ENCODE data around the gene ST7.

Gene ST7

DNA sequence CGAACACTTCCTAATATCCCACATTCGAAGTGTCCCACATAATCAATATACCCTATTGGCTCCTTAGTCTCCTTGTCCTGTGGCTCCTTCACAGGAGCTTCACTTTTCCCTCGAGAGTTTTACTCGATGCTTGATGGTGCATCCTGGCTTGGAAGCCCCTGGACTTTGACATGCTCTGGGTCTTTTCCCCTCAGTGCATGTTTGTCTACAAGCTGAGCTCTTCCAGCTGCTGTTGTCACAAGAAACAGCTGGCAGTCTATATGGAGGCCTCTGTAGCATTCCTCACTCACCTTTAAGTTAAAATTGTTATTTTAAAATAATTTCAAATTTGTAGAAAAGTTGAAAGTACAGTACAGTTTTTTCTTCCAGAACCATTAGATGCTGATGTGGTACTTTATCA is 27.1 kb downstream of the ST7 start:
- no peak for DNase-seq

DNA sequence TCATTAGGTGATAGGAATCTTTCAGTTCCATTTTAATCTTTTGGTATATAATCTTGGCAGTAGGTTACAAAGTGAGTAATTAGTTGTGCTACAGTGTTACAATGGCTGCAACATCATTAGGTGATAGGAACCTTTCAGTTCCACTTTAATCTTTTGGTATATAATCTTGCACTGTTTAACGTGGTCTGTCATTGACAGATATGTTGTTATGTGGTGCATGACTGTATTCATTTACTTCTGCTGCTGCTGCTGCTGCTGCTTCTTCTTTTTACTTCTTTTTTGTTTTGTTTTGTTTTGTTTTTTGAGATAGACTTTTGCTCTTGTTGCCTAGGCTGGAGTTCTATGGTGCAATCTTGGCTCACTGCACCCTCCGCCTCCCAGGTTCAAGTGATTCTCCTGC is 28.6 kb downstream of the ST7 start:
- DNase-seq: no peak

DNA sequence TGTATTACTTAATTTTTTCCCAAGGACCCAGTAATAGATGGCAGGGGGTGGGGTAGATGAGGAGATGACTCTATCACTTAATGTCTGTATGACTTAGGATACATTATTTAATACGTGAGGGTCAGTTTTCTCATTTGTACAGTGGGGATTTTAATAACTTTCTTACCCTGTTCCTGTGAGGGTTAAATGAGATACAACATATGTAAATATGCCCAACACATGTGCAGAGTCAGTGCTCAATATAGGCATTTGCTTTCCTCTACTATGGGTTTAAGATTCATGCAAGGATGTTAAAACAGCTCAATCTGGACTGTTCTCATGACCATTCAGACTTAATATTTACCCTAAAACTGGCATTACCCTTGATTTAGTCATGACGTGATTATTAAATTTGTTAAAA is 31.2 kb downstream of the ST7 start:
- DNase-seq: no peak

DNA sequence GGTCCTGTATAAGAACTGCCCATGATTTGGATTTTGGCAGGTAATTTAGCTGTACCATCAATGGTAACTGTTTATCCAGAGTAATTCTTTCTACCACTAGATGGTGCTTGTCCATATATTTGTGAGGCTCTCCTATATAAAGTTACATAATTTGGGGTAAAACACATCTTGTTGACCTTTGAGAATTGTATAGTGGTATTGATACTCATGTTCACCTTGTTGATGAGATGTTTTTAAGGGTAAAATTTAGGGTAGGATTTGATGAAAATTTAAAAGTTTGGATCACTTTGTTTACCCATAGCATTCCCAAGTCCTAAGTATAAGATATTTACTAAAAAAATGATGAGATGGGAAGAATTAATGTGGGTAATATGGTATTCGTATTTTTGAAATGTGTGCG is 31.6 kb downstream of the ST7 start:
- peak; percentile 66 for DNase-seq

DNA sequence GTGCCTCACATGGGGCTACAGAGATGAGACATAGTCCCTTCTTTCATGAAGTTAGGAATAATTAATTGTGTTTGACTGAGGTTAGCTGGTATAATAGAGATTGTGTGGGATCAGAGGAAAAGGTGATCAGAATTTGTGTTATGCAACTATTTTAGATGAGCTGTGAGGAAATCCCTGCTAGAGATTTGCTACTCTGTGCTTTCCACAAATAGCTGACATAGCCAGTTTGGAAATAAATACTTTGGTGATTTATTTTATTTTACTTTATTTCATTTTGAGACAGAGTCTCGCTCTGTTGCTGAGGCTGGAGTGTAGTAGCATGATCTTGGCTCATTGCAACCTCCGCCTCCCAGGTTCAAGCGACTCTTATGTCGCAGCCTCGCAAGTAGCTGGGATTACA is 32.3 kb downstream of the ST7 start:
- no peak for DNase-seq

DNA sequence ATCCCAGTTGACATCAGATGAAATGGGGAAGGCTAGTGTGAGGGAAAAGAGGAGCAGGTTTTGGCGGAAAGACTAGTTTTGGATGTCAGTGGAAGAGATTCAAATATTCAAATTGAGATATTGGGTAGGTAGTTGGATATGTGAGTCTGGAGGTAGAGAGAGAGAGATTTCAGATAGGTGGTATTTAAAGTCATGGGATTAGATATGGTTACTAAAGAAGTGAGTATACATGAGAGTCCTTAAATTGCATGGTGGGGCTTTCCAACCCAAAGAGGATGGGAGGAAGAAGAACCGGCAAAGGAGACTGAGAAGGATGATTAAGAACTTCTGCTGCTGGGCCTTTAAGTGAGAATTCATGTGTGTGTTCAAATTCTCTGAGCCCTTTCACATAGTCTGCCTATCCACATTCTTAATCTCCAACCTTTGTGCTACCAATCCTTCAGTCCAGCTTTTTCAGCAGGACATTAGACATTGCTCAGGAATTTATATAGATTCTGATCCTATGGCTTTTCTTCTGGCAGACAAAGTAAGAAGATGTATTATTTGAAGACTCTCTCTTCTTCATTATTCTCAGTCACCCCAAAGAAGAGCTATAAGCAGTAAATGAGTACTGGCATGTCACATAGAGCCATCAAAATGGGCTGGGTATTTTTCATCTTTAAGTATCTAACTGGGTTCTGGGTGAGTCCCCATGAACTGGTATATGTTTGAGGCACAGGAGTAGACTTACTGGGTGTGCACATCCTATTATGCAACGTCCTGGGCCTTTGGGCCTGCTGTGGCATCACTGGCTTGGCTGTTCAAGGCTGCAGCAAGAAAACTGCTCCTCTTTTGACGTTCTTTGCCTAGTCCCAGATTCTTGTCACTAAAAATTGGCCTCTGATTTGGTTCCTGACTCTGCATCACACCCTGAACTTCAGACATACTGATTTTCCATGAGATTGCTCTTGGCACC is 33.6 kb downstream of the ST7 start:
- no peak for DNase-seq

DNA sequence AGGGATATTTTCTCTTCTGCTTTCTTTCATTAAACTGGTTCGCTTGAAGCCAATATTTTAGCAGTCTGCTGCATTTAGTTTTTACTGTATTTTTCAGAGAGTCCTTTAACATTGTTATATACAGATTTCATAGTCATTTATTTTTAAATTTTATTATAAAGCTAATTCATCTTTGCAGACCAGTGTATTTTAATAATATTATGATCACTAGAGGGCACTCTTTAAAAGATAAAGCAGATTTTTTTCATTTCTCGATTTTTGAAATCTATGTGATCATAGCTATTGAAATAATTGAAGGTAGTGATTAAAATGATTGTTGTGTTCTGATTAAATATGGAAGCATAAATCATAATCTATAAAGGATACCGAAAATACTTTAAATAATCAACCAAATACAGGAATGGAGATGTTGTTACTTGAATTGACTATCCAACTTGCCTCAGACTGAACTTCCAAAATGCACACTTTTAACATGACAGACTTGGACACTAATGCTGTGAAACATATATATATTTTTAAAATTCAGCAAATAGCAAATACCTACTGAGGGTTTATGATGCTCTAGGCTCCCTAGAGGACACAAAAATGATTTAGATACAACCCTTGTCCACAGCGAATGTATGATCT is 35.2 kb downstream of the ST7 start:
- DNase-seq: peak; percentile 71

DNA sequence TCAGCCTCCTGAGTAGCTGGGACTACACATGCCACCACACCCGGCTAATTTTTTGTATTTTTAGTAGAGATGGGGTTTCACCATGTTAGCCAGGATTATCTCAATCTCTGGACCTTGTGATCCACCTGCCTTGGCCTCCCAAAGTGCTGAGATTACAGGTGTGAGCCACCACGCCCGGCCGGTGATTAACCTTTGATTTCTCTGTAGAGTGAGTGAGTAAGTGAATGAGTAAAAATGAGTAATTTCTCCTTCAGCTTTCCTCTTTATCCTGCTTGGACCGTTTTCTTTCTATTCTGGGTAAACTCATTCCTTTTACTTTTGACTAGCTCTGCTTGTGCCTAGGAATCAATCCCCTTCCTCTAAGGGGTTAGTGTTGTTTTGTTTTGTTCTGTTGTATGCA is 36.8 kb downstream of the ST7 start:
- DNase-seq: no peak

DNA sequence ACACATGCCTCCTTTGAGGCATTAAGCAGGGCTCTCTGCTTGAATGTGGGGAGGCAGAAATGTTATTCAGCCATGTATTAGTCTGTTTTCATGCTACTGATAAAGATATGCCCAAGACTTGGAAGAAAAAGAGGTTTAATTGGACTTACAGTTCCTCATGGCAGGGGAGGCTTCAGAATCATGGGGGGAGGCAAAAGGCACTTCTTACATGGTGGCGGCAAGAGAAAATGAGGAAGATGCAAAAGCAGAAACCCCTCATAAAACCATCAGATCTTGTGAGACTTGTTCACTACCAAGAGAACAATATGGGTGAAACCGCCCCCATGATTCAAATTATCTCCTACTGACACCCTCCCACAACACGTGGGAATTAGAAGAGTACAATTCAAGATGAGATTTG is 37.9 kb downstream of the ST7 start:
- DNase-seq: no peak

DNA sequence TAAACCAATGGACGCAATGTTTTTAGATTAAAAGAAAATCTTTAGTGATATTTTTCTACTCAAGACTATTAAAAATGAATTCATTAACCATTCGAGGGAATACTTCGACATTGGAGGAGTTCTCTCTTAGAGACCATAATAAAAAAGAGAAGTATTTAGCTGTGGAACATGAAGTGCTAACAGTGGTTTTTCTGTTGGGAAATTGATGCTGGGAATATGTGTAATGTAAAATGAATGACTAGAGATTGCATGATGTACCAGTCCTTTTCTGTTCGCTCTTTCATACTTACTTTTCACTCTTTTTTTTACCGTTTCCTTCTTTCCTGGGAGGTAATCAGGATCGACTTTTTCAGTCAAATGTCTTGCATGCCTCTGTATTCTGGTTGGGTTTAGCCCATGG is 41.3 kb downstream of the ST7 start:
- DNase-seq: no peak

DNA sequence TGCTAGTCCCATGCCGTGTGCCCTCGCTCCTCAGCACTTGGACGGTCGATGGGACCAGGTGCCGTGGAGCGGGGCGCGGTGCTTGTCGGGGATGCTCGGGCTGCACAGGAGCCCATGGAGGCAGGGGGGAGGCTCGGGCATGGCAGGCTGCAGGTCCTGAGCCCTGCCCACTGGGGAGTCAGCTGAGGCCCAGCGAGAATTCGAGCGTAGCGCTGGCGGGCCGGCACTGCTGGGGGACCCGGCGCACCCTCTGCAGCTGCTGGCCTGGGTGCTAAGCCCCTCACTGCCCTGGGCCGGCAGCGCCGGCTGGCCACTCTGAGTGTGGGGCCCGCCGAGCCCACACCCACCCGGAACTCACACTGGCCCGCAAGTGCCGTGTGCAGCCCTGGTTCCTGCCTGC is 44.7 kb downstream of the ST7 start:
- no peak for DNase-seq

DNA sequence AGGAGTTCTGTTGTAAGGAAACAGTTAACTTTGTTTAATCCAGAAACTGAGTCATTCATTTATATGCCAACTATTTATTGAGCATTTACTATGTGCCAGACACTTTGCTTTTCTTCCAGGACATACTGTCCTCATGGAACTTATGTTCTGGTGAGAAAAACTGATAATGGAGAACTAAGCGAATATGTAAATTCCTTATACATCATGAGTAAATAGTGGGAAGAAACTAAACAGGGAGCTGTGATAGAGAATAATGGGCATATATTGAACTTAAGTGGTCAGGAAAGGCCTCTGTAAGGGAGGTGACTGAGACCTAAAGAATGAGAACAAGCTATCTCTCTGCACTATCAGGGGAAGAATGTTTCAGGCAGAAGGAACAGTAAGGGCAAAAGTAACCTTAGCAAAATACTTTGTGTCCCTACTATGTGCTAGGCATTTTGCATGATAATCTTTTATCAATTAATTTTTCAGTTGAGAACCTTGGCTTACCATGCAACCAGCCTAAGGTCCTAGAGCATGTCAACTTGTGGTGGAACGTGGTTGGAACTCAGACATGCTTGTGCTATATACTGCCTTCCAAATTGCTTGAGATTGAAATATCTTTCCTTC is 45.4 kb downstream of the ST7 start:
- DNase-seq: no peak

DNA sequence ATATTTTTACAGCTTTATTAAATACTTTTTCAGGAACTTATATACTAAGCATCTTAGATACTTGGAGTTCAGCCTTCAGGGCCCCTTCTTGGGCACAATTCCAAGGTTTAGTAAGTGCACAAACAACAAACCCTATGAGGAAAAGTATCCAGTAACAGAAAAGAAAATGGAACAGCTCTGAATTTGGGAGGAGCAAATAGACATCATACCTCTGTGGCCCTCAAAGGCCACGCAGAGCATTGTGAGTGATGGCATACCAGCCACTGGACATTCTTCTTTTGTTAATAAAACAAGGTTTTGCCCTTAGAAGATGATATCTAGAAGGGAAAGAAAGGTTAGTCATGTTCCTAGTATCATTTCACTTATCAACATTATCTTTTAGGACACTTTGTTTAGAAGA is 46.0 kb downstream of the ST7 start:
- no peak for DNase-seq

DNA sequence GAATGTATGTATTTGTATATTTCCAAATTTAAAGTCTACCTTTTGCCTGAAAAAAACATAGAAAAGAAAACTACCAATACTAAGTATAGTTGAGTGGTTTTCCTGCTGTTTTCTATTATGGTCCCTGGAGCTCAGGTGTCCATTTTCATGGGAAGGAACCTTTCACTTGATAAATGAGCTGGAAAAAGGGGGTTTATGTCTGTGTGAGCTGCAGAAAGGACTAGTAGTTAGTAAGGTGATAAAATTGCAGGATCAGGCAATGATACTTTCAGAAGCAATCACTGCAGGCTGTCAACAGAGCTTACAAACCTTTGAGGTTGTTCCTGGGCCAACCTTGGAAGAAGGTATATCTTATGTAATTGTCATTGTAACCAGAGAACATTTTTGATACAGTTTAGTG is 48.0 kb downstream of the ST7 start:
- DNase-seq: no peak

DNA sequence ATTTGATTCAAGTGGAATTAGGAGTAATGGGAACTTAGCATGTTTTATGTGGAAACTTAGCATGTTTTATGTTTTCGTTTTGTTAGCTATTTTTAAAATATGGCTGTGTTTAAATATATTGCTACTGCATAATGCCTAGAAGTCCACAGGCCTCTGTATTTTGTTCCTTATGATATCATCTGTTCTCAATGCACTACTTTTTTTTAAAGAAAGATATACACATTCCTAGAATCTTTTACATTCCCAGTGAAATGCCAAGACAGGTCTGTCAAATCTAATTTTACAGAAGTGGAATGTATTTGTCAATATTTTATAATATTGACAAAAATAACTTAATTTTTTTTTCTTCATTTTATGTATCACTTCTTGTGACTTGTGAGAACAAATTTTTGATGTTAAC is 51.6 kb downstream of the ST7 start:
- DNase-seq: no peak

DNA sequence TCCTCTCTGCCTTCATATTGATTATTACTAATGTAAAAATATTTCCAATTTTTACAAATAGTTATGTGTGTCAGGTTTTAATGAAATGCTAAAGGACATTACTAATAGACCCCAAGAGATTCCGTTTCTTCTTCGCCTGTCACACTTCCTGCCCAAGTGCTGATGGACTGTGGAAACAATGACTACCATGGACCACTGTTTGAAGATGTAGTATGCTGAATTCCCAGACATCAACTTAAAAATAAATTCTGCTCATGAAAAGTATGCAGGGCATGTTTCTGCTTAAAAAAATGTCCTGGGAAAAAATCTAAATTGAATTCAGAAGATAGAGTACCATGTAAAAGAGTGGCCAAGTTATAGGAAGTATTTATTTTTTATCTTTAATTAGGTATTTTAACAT is 52.1 kb downstream of the ST7 start:
- no peak for DNase-seq

DNA sequence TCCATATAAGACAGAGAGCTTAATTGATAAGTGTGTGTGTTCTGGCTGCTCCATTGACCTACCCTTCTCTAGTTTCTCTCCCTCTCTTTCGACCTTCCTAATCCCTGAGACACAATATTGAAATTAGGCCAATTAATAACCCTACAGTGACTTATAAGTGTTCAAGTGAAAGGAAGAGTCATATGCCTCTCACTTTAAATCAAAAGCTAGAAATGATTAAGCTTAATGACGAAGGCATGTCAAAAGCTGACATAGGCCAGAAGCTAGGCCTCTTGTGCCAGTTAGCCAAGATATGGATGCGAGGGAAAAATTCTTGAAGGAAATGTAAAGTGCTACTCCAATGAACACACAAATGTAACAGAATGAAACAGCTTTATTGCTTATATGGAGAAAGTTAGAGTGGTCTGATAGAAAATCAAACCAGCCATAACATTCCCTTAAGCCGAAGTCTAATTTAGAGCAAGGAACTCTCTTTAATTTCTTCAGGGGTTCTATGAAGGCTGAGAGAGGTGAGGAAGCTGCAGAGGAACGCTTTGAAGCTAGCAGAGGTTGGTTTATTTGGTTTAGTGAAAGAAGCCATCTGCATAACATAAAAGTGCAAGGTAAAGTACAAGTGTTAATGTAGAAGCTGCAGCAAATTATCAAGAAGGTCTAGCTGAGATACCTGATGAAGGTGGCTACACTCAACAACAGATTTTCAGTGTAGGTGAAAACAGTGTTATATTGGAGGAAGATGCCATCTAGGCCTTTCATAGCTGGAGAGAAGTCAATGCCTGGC is 53.8 kb downstream of the ST7 start:
- DNase-seq: no peak

DNA sequence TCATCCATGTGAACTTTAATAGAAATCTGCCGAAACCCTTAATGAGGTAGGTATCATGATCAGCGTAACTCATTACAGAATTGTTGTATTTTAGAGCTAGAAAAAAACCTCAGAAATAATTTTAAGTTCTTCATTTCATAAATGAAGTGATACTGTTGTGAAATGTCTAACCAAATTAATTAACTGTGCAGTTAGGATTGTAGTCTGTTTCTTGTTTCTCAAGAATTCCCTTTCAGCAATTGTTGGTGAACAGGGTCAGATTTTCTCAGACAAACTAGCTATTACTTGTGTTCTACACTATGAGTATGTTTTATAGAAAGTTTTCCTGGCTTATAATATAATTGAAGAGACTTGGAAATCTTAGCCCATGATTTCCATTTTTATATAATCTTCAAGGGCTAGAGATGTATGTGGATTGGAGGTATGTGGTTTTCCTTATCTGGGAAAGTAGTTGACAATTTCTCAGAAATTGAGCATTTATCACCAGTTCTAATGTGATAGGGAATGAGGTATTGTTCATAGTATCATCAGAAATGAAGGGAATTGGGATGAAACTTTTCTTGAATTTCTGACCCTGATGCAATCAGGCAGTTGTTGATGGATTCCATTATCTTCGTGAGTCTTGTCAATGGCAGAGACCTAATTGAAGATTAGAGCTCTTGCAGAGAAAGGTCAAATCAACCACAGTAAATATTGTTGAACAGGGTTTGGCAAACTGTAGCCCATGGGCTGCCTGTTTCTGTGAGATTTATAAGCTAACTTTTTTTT is 55.0 kb downstream of the ST7 start:
- no peak for DNase-seq

DNA sequence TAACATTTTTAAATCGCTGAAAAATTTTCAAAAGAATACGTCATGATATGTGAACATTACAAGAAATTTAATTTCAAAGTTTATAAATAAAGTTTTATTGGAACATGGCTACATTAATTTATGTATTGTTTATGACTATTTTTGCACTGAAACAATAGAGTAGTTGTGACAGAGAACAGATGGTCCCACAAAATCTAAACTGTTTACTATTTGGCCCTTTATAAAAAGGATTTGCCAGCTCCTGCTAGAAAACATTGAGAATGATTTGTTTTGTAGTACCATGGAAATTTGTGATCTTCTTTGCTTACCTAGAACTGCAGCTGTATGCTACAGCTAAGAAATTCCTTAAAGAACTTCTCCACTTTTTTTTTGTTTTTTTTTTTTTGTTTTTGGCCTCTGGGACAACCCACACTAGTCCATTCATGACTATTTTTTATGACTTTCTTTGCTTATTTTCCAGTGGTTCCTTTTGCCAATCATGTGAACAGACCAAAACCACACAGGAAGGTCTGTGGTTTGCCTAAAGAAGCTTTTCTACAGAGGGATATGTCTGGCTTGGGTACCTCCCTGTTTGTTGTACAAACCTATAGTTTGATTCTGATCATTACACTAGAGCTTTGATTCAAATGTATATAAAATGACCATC is 55.7 kb downstream of the ST7 start:
- DNase-seq: no peak

DNA sequence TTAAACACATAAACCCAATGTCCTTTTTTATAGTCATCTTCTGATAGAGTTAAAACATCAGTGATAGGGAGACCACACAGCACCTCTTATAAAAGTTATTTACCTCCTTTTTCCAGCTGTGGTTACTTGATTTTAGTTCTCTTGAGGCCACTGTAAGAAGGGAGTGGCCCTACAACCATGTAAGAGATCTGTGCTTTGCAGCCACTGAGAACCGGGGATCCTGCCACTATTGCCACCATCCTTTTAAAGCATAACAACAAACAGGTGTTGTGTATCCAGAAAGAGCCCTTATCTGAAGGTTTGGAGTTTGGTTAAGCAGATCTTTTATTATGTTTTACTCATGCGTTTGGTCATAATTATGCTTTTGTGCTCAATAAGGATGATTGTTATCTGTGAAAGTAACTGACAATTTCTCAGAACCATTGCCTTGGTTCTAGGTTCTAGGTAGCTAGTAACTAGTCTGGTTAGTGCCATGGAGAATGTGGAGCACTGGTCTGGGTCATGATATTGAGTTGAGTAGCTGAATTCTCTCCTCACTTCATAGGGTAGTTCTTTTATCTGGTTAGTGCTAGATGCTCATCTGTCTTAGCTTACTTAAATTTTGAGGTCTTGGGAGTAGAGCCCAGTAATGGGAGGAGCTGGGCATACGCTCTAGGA is 56.5 kb downstream of the ST7 start:
- no peak for DNase-seq

DNA sequence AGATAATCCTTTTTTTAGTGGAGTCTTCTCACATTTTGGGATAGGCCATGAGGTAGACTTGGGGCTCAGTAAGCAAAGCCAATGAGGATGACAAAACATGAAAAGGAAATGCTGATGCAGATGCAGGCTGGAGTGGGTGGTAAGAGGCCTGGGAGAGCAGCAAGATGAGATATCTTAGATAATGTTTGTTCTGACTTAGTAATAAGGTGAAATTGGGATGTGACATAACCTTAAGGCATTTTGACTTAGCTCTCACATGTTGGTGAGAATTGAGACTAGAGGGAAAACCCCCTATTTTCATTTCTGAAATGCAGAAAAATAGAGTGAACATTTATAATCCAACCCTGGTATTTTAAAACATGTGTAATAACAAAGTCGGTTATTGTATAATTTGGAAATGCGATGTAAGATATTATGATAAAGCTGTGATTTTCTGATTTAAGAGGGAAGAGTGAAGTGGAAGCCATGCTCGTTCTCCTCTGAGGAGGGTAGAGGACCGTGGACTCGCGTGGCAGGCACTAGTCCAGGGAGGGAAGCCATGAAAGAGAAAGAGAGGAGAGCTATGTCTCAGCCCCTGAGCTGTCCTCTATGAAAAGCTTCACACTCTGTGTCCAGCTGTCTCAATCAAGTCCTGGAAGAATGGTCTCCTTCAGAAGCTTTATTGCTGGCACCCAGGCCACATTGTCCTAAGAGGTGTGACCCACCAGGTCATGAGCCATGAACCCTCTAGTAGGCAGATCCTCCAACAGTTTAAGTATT is 57.3 kb downstream of the ST7 start:
- no peak for DNase-seq
